CD4-positive, alpha-beta T cell (primary cell): ENCODE data around the gene ENO4. TPM values are rescaled to one million over a fixed set of nuclear protein-coding genes. Genes with fewer than 3 reads are reported as not detected.

Experiments
- ATAC-seq: fragments of 200-7000 bp; cut with Tn5 transposase; one replicate; pipeline ENCODE4 v1.10.0; 2022; ENCODE audit warnings: mild to moderate bottlenecking; ENCODE audit not compliant: poor library complexity
- CTCF ChIA-PET: fragments of 350-600 bp; sonication (Branson Sonifier 250); formaldehyde crosslinking; loops from one replicate; lab custom pipeline; 2021; ENCODE audit warnings: antibody characterized with exemption, inconsistent platforms; lab: Charles Lee
- POLR2A ChIA-PET: fragments of 350-600 bp; sonication (Branson Sonifier 250); formaldehyde crosslinking; loops from one replicate; lab custom pipeline; 2021; ENCODE audit warnings: antibody characterized with exemption, inconsistent platforms; lab: Charles Lee
- DNase-seq, 14 experiments: peaks; one replicate each; pipeline ENCODE4 v3.0.0-alpha.2; 2013 to 2020; ENCODE audit warnings: mixed read lengths in 2 of 14
- H3K27ac ChIP-seq, 2 donors: one replicate each; pipeline versions ENCODE4 v1.5.1 to v1.7.0; 2013; ENCODE audit warnings: low read length in 2 of 2, low read depth in 1 of 2, mild to moderate bottlenecking in 1 of 2
- H3K27me3 ChIP-seq, 2 experiments: 1 replicate in 1 of 2; 2 replicates in 1 of 2; pipeline versions ENCODE4 v1.6.1 to v1.7.0; 2013; ENCODE audit warnings: low read length in 2 of 2, control low read depth in 1 of 2, mild to moderate bottlenecking in 1 of 2, moderate library complexity in 1 of 2; ENCODE audit not compliant: insufficient read depth in 2 of 2, control insufficient read depth in 1 of 2
- H3K36me3 ChIP-seq: one replicate; pipeline ENCODE4 v1.6.1; 2013; ENCODE audit warnings: low read length, control low read depth; ENCODE audit not compliant: insufficient read depth
- H3K4me1 ChIP-seq: one replicate; pipeline ENCODE4 v1.6.1; 2013; ENCODE audit warnings: low read length, control low read depth; ENCODE audit not compliant: insufficient read depth
- H3K4me3 ChIP-seq: one replicate; pipeline ENCODE4 v1.5.1; 2013; ENCODE audit warnings: mild to moderate bottlenecking, low read length, moderate library complexity
- H3K9me3 ChIP-seq, 2 experiments: 1 replicate in 1 of 2; 2 replicates in 1 of 2; pipeline versions ENCODE4 v1.6.1 to v1.7.0; 2013; ENCODE audit warnings: low read length in 2 of 2, mild to moderate bottlenecking in 2 of 2, control low read depth in 1 of 2, moderate library complexity in 1 of 2; ENCODE audit not compliant: control insufficient read depth in 1 of 2, insufficient read depth in 1 of 2
- H3K27ac Mint-ChIP-seq: one replicate; pipeline ENCODE4 v1.8.0; 2020; ENCODE audit warnings: mixed read lengths
- H3K27me3 Mint-ChIP-seq: one replicate; pipeline ENCODE4 v1.8.0; 2021; ENCODE audit warnings: mixed read lengths
- H3K36me3 Mint-ChIP-seq: one replicate; pipeline ENCODE4 v1.8.0; 2021; ENCODE audit warnings: low read depth, mixed read lengths
- H3K4me1 Mint-ChIP-seq: one replicate; pipeline ENCODE4 v1.8.0; 2021; ENCODE audit warnings: low read depth, mixed read lengths
- H3K4me3 Mint-ChIP-seq: one replicate; pipeline ENCODE4 v1.8.0; 2020; ENCODE audit warnings: mild to moderate bottlenecking, mixed read lengths
- H3K9me3 Mint-ChIP-seq: one replicate; pipeline ENCODE4 v1.8.0; 2020; ENCODE audit warnings: mixed read lengths
- CTCF ChIP-seq: fragments of 200-600 bp; IDR thresholded peaks from one replicate; pipeline ENCODE4 v1.8.0; 2022; ENCODE audit warnings: antibody characterized with exemption, mild to moderate bottlenecking
- intact Hi-C, 2 experiments: fragments of 100-400 bp; cut with DNase I in 1 of 2; cut with micrococcal nuclease in 1 of 2; formaldehyde crosslinking; loops; one replicate each; pipeline versions ENCODE4 v1.15.1 to v1.9.0; 2023 to 2025; cut with DNase I, micrococcal nuclease
- total RNA-seq, 174 experiments: library from RNA in 2 of 174; stranded (reverse) in 2 of 174; gene quantifications; one replicate each; pipeline ENCODE4 v1.2.3 and lab custom pipeline; 2021 to 2026

Gene ENO4
- total RNA-seq, 2 experiments from 2014 or later: not detected

- no peaks in the 10 kb centered on the region for H3K4me1 ChIP-seq
- Mint-ChIP-seq H3K27me3 (peaks cover 58% of the 10 kb centered on the region), H3K4me3 (no peak overlapping the region), H3K36me3 (no peaks in the 10 kb centered on the region), H3K27ac (no peak overlapping the region), H3K4me1 (no peaks in the 10 kb centered on the region), H3K9me3 (no peaks in the 10 kb centered on the region)
- H3K27me3 ChIP-seq: no peaks in the 10 kb centered on the region
- H3K27ac ChIP-seq: no peak overlapping the region
- DNase-seq: peak in 2 of 14 experiments; percentile 5 to 8
- H3K4me3 ChIP-seq: no peak overlapping the region
- intact Hi-C loops: no loop called here
- H3K36me3 ChIP-seq: no peaks in the 10 kb centered on the region
- CTCF ChIA-PET: no interaction called here
- POLR2A ChIA-PET: no interaction called here
- H3K9me3 ChIP-seq: peaks cover 0 to 3% of the 10 kb centered on the region in 2 experiments
- no peak for TF ChIP-seq CTCF
- ATAC-seq: no peak
Measured at GRCh38 chr10:116888380-116889055, 39.2 kb downstream of the ENO4 start.

- Mint-ChIP-seq H3K9me3 (no peaks in the 10 kb centered on the region), H3K4me3 (no peak overlapping the region), H3K27me3 (peaks cover 62% of the 10 kb centered on the region), H3K36me3 (no peaks in the 10 kb centered on the region), H3K27ac (no peak overlapping the region), H3K4me1 (no peaks in the 10 kb centered on the region)
- no peaks in the 10 kb centered on the region for H3K27me3 ChIP-seq
- H3K4me1 ChIP-seq: no peaks in the 10 kb centered on the region
- ATAC-seq (no peak), DNase-seq (no peak)
- H3K9me3 ChIP-seq: peaks cover 0 to 3% of the 10 kb centered on the region in 2 experiments
- no peak overlapping the region for H3K27ac ChIP-seq
- ChIA-PET CTCF (no interaction called here), POLR2A (no interaction called here)
- no peaks in the 10 kb centered on the region for H3K36me3 ChIP-seq
- TF ChIP-seq CTCF: no peak
- no peak overlapping the region for H3K4me3 ChIP-seq
- intact Hi-C loops: no loop called here
Measured at GRCh38 chr10:116889066-116889465, 39.8 kb downstream of the ENO4 start.

- intact Hi-C loops: no loop called here
- Histone ChIP-seq H3K4me1 (no peaks in the 10 kb centered on the region), H3K36me3 (no peaks in the 10 kb centered on the region), H3K4me3 (no peak overlapping the region), H3K27me3 (no peaks in the 10 kb centered on the region), H3K27ac (no peak overlapping the region), H3K9me3 (peaks cover 0 to 3% of the 10 kb centered on the region in 2 experiments)
- POLR2A ChIA-PET: no interaction called here
- Mint-ChIP-seq H3K9me3 (no peaks in the 10 kb centered on the region), H3K36me3 (no peaks in the 10 kb centered on the region), H3K4me3 (no peak overlapping the region), H3K27me3 (peaks cover 52% of the 10 kb centered on the region), H3K4me1 (no peaks in the 10 kb centered on the region), H3K27ac (no peak overlapping the region)
- CTCF ChIA-PET: no interaction called here
- ATAC-seq (no peak), DNase-seq (no peak)
- no peak for TF ChIP-seq CTCF
Measured at GRCh38 chr10:116891208-116891607, 41.9 kb downstream of the ENO4 start.
